Activated T-cell treated with anti-CD3 and anti-CD28 coated beads, Interleukin-2, amount 50 U/mL, for 72 hours (primary cell): Measurements from ENCODE around the gene HPSE2. TPM values are rescaled to one million over a fixed set of nuclear protein-coding genes. Genes with fewer than 3 reads are reported as not detected.
"Not testable (repeated sequence)": the region's sequence is repeated elsewhere in the genome, so short reads cannot be mapped to it uniquely, and the experiment has no call there.

Source experiments
- ATAC-seq, 2 donors: fragments of 150-1000 bp; cut with Tn5 transposase; replicated peaks in 1 of 2; 2 replicates each; pipeline ENCODE4 v1.10.0; 2021; ENCODE audit warnings: moderate library complexity in 2 of 2, mild to moderate bottlenecking in 1 of 2
- DNase-seq, 2 donors: peaks; one replicate each; pipeline ENCODE4 v3.0.0; 2021 to 2022; ENCODE audit warnings: mixed read lengths in 1 of 2
- H3K27ac Mint-ChIP-seq: one replicate; pipeline ENCODE4 v1.8.0; 2022; ENCODE audit warnings: mild to moderate bottlenecking, moderate library complexity, mixed read lengths
- H3K27me3 Mint-ChIP-seq: one replicate; pipeline ENCODE4 v1.8.0; 2022; ENCODE audit warnings: low read depth, mixed read lengths
- H3K36me3 Mint-ChIP-seq, 2 donors: one replicate each; pipeline ENCODE4 v1.8.0; 2022; ENCODE audit warnings: mixed read lengths in 2 of 2, mild to moderate bottlenecking in 1 of 2; ENCODE audit not compliant: insufficient read depth in 2 of 2
- H3K4me1 Mint-ChIP-seq: one replicate; pipeline ENCODE4 v1.8.0; 2022; ENCODE audit warnings: low read depth, mixed read lengths
- H3K4me3 Mint-ChIP-seq, 2 donors: one replicate each; pipeline ENCODE4 v1.8.0; 2022; ENCODE audit warnings: mild to moderate bottlenecking in 2 of 2, mixed read lengths in 2 of 2, moderate library complexity in 2 of 2
- H3K9me3 Mint-ChIP-seq, 2 donors: one replicate each; pipeline ENCODE4 v1.8.0; 2022; ENCODE audit warnings: mixed read lengths in 2 of 2
- total RNA-seq, 2 donors: library from RNA; stranded (reverse); gene quantifications; one replicate each; pipeline ENCODE4 v1.2.3, GENCODE V29; 2022

Gene HPSE2
- total RNA-seq, 2 donors from 2014 or later: not detected

DNA sequence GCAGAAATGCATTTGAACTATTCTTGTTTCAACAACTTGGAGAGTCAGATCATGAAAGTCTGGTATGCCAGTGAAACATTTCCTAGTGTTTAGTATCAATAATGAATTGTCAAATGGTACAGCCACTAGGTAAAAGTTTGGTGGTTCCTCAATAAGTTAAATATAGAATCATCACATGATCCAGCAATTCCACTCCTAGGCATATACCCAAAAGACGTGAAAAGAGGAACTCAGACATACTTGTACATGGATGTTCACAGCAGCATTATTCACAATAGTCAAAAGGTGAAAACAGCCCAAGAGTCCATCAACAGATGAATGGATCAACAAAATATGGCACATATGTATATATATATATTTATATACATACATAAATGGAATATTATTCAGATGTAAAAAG, 721.9 kb downstream of the HPSE2 start:
- H3K36me3 Mint-ChIP-seq: no peaks in the 10 kb centered on the region
- H3K27me3 Mint-ChIP-seq: peaks cover 14% of the 10 kb centered on the region
- H3K9me3 Mint-ChIP-seq: no peaks in the 10 kb centered on the region
- DNase-seq (no peak), ATAC-seq (no peak)
- no peak overlapping the region for H3K4me3 Mint-ChIP-seq
- no peaks in the 10 kb centered on the region for H3K4me1 Mint-ChIP-seq
- H3K27ac Mint-ChIP-seq: no peak overlapping the region

DNA sequence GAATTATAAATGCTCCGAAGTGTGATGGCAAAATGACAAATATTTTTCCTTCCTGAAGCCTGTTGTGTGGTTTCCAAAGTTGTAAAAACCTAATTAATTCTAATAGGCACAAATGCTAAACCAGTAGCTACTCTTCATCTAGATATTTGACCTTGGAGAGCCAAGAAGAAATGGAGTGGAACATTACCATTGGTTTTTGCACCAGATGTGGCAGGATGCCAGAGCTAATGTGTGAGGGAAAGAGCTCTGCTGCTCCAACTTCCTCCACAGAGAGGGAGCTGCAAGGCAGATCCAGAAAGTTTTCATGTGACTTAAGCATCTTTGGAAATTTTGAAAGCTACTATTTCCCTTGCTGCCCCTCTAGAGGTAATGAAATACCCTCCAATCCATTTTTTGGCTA, 723.8 kb downstream of the HPSE2 start:
- no peaks in the 10 kb centered on the region for H3K9me3 Mint-ChIP-seq
- no peak overlapping the region for H3K4me3 Mint-ChIP-seq
- no peak overlapping the region for H3K27ac Mint-ChIP-seq
- no peaks in the 10 kb centered on the region for H3K4me1 Mint-ChIP-seq
- ATAC-seq (no peak), DNase-seq (no peak)
- H3K27me3 Mint-ChIP-seq: peaks cover 16% of the 10 kb centered on the region
- H3K36me3 Mint-ChIP-seq: no peaks in the 10 kb centered on the region

DNA sequence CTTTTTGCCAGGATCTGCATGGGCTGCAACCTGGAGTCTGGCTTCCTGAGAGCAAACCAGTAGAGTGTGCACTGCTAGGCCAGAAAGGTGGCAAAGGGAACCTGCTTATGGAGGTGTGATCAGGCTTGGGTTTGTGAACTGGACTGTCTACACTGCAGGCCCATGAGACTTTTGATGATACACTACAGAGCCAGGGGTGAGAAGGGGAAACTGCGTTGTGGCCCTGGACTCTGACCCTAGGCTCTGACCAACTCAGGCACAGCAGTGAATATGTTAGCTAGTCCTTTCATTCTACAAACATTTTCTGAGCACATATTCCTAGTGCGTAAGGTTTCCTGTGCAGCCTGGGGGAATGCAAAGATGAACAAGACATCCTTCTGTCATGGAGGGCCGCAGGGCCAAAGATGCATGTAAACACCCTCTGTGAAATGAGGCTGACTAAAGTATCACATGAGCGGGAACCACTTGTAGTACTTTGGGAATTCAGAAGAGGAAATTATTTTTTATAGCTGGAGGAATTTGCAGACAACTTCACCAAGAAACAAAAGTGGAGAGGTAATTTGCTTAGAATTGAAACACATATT, 725.1 kb downstream of the HPSE2 start:
- H3K36me3 Mint-ChIP-seq: no peaks in the 10 kb centered on the region
- no peak overlapping the region for H3K27ac Mint-ChIP-seq
- H3K27me3 Mint-ChIP-seq: peaks cover 6% of the 10 kb centered on the region
- no peaks in the 10 kb centered on the region for H3K4me1 Mint-ChIP-seq
- H3K9me3 Mint-ChIP-seq: no peaks in the 10 kb centered on the region
- ATAC-seq (no peak), DNase-seq (no peak)
- no peak overlapping the region for H3K4me3 Mint-ChIP-seq

DNA sequence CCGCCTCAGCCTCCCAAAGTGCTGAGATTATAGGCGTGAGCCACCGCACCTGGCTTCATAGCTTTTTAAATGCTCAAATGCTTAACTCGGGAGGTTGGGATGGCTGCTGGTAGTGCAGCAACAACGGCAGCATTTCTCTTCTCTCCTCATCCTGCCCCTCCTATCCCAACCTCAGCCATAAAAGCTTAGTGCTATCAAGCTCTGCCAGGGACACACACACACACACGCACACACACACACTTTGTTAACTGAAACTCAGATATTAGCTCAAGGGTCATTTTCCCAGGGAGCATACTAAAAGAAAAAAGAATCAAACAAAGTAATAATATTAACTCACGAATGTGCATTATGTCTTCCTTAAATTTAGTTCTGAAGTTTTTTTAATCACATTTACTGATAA, 725.9 kb downstream of the HPSE2 start:
- ATAC-seq (no peak), DNase-seq (no peak)
- no peaks in the 10 kb centered on the region for H3K4me1 Mint-ChIP-seq
- H3K9me3 Mint-ChIP-seq: no peaks in the 10 kb centered on the region
- peaks cover 6% of the 10 kb centered on the region for H3K27me3 Mint-ChIP-seq
- no peak overlapping the region for H3K27ac Mint-ChIP-seq
- no peak overlapping the region for H3K4me3 Mint-ChIP-seq
- H3K36me3 Mint-ChIP-seq: no peaks in the 10 kb centered on the region

DNA sequence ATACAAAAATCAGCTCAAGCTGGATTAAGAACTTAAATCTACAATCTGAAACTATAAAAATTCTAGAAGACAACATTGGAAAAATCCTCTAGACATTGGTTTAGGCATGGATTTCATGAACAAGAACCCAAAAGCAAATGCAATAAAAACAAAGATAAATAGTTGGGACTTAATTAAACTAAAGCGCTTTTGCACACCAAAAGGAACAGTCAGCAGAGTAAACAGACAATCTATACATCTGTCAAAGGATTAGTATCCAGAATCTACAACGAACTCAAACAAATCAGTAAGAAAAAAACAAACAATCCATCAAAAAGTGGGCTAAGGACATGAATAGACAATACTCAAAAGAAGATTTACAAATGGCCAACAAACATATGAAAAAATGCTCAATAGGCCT, 733.1 kb downstream of the HPSE2 start:
- not testable (repeated sequence) for ATAC-seq, H3K36me3 Mint-ChIP-seq, H3K27ac Mint-ChIP-seq, H3K4me3 Mint-ChIP-seq, H3K4me1 Mint-ChIP-seq, H3K9me3 Mint-ChIP-seq, DNase-seq
- H3K27me3 Mint-ChIP-seq: peaks cover 19% of the 10 kb centered on the region

DNA sequence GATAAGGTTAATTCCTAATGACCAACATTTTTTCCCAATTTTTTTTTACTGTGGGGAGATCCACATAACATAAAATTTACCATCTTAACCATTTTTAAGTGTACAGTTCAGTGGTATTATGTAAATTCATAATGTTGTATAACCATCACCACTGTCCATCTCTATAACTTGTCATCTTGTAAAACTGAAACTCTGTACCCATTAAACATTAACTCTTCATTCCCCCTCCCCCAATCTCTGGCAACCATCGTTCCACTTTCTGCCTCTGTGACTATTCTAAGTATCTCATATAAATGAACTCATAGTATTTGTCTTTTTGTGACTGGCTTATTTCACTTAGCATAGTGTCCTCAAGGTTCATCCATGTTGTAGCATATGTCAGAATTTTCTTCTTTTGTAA, 742.9 kb downstream of the HPSE2 start:
- no peak overlapping the region for H3K4me3 Mint-ChIP-seq
- H3K36me3 Mint-ChIP-seq: peaks cover 7 to 8% of the 10 kb centered on the region in 2 donors
- ATAC-seq: no peak
- no peak overlapping the region for H3K27ac Mint-ChIP-seq
- DNase-seq: no peak
- peaks cover 6% of the 10 kb centered on the region for H3K27me3 Mint-ChIP-seq
- peaks cover 3 to 9% of the 10 kb centered on the region in 2 donors for H3K9me3 Mint-ChIP-seq
- no peaks in the 10 kb centered on the region for H3K4me1 Mint-ChIP-seq

DNA sequence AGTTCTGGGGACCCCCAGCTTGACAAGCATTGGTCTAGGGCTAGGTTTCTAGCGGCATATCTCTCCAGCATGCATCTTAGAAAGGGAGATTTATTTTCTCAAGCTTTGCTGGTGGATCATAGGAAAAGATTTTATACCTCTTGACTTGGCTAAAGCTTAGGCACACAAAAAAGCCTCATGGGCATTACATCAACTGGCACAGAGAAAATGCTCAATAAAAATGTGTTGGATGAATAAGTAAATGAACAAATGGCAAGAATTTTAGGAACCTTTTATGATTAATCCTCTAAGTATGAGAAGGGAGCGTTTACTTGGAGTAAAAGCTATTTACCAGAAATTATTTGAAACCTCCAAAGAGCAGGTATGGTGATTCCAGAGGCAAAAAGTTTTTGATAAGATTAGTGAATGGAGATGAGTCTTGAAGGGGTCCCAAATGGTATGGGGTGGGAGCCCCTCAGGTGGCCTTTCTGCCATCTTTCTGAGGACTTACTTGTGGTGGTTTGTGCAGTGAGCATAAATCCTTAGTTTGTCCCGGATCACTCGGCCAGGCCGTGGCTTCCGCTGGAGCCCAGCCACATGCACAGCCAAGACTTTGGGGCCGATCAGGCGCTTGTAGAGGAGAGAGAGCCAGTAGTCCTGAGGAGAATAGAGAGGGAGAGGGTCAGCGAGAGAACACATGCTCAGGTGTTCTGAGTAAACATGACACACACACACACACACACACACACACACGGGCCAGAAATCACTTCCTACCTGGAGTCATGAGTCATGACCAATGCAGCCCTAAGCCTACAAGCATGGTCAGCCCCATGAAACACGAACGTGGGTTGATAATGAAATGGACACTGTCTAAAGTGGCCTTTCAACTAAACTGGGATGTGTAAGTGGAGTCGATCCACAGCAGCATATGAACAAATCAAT, 745.8 kb downstream of the HPSE2 start:
- Mint-ChIP-seq H3K27ac (no peak overlapping the region), H3K36me3 (peaks cover 1 to 3% of the 10 kb centered on the region in 2 donors), H3K27me3 (peaks cover 12% of the 10 kb centered on the region), H3K4me3 (no peak overlapping the region), H3K4me1 (no peaks in the 10 kb centered on the region), H3K9me3 (peaks cover 0 to 2% of the 10 kb centered on the region in 2 donors)
- ATAC-seq (no peak), DNase-seq (no peak)

DNA sequence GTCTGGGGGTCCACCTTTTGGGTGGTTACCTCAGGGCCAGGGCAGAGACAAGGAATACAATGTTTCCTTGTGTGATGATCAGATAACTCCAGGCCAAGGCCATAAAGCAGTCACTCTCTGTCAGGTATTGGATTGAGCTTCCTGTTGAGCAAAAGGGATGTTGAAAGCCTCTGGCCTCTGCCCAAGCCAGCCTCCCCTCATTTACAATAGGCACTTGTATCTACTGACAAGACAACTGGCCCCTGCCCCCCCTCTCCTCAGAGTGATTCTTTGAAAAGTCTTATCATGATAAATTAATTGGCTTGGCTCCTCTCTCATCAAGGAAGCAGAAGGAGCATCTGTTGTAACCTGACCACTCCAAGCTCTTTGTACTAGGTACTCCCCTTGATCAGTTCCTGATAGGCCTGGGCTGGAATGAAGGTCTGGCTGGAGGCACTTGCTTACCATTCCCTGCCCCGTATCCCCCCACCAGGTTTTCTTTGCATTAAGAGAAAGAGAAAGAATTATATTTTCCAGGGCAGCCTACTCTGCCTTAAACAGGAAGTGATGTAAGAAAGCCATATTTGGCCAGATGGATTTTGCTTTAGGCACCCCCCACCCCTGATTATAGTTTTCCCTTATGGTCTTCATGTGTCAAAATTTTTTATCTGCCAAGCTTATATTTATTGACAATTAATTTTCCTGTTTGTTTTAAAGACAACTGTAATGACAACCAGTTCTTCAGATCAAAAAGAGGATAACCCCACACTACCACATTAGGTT, 746.8 kb downstream of the HPSE2 start:
- H3K4me1 Mint-ChIP-seq: no peaks in the 10 kb centered on the region
- DNase-seq (no peak), ATAC-seq (no peak)
- peaks cover 12% of the 10 kb centered on the region for H3K27me3 Mint-ChIP-seq
- peaks cover 0 to 2% of the 10 kb centered on the region in 2 donors for H3K9me3 Mint-ChIP-seq
- H3K27ac Mint-ChIP-seq: no peak overlapping the region
- no peak overlapping the region for H3K4me3 Mint-ChIP-seq
- H3K36me3 Mint-ChIP-seq: no peaks in the 10 kb centered on the region

DNA sequence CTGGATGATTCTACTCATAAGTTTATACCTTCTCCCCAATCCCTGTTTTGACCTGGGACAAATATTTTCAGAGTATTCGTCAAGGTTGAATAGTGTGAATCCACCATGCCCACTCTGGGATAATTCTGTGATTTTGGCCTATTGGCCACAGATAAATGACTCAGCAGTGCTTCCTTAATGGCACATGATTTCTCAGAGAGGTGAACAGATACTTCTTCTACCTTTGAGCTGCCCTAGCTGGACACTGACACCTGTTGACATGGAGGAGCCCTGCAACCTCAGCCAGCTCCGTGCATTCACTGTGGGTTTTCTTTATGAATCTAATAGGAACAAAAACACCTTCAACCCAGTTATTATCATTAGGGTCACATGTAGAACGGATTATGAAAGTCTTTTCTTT, 748.0 kb downstream of the HPSE2 start:
- no peak for DNase-seq
- ATAC-seq: no peak
- H3K27me3 Mint-ChIP-seq: peaks cover 12% of the 10 kb centered on the region
- H3K9me3 Mint-ChIP-seq: peaks cover 0 to 2% of the 10 kb centered on the region in 2 donors
- no peaks in the 10 kb centered on the region for H3K36me3 Mint-ChIP-seq
- no peaks in the 10 kb centered on the region for H3K4me1 Mint-ChIP-seq
- H3K27ac Mint-ChIP-seq: no peak overlapping the region
- H3K4me3 Mint-ChIP-seq: no peak overlapping the region

DNA sequence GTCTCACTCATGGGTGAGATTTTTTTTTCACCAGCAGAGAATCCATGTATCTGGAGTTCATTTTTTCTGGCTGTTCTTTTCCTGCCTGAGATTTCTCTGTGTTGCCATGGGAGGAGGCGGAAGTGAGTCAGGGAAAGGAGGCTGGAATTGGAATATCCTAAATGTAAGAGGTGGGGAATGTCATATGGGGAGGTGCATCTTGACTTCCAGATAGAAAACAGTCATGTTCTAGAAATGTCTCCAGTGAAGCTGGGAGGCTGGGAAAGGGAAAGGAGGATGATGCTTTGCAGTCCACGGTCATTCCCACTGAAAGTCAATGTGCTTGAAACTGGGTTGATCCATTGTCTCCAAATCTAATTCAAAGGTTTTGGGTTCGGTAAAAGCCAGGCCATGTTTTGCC, 749.2 kb downstream of the HPSE2 start:
- no peak overlapping the region for H3K27ac Mint-ChIP-seq
- no peak for ATAC-seq
- DNase-seq: no peak
- peaks cover 8% of the 10 kb centered on the region for H3K27me3 Mint-ChIP-seq
- peaks cover 0 to 2% of the 10 kb centered on the region in 2 donors for H3K9me3 Mint-ChIP-seq
- no peaks in the 10 kb centered on the region for H3K36me3 Mint-ChIP-seq
- H3K4me1 Mint-ChIP-seq: no peaks in the 10 kb centered on the region
- no peak overlapping the region for H3K4me3 Mint-ChIP-seq

DNA sequence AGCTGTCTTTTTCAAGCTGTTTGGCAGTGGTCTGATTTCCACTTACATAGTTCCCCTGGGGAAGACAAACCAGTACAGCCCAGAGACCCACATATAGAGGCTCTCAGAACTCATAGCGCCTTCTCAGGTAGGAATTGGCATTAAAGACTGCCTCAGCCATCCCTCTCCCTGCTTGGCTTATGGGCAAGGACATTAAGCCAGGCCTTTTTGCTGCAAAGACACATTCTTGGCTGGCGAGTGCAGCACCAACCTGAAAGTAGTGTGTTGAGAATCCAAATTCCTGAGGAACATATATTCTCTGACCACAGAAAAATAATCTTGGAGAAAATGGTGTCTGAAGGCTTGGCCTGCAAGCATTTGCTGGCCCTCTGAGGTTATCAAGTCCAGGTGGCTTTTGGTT, 749.7 kb downstream of the HPSE2 start:
- Mint-ChIP-seq H3K4me3 (no peak overlapping the region), H3K27ac (no peak overlapping the region), H3K36me3 (no peaks in the 10 kb centered on the region), H3K9me3 (peaks cover 0 to 2% of the 10 kb centered on the region in 2 donors), H3K4me1 (no peaks in the 10 kb centered on the region), H3K27me3 (peaks cover 8% of the 10 kb centered on the region)
- DNase-seq (no peak), ATAC-seq (no peak)

DNA sequence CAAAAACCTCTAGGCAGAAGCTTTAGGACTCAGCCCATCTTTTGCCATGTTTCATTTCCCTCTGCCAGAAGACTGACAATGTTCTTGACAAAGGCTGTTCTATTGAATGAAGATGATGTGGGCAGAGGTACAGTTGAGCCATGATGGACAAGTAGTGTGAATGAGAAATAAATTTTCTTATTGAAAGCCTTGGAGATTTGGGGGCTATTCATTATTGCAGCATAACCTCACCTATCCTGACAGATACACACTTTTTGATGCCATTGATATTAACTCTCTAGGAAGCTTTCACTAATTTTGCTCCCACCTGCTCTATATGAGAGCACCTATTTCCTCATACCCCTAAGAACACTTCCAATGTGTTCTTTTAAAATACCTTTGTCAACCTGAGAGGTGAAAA, 752.0 kb downstream of the HPSE2 start:
- ATAC-seq (no peak), DNase-seq (no peak)
- no peak overlapping the region for H3K4me3 Mint-ChIP-seq
- H3K9me3 Mint-ChIP-seq: peaks cover 0 to 2% of the 10 kb centered on the region in 2 donors
- H3K27ac Mint-ChIP-seq: no peak overlapping the region
- H3K4me1 Mint-ChIP-seq: no peaks in the 10 kb centered on the region
- H3K27me3 Mint-ChIP-seq: peaks cover 8% of the 10 kb centered on the region
- no peaks in the 10 kb centered on the region for H3K36me3 Mint-ChIP-seq

DNA sequence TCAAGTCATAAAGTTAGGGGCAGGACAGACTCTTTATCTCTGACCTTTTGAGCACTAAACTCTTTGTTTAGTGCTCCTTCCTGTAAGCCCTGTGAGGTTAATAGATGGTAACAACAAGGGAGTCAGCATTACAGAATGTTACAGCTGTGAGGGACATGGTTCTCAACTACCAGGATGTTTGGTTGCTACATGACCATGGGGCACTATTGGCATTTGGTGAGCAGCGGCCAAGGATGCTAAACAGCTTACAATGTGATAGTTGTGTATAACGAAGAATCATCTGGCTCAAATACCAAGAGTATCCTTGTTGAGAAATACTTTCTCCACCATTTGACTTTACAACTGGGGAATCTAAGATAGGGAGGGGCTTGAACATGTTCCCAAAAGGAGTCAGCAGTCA, 753.6 kb downstream of the HPSE2 start:
- no peak for ATAC-seq
- H3K4me1 Mint-ChIP-seq: no peaks in the 10 kb centered on the region
- H3K4me3 Mint-ChIP-seq: no peak overlapping the region
- H3K36me3 Mint-ChIP-seq: no peaks in the 10 kb centered on the region
- no peak for DNase-seq
- peaks cover 8% of the 10 kb centered on the region for H3K27me3 Mint-ChIP-seq
- no peak overlapping the region for H3K27ac Mint-ChIP-seq
- H3K9me3 Mint-ChIP-seq: peaks cover 0 to 2% of the 10 kb centered on the region in 2 donors
